GM18870 (cell line): ENCODE data around the gene CTCFL.

ENCODE experiments used
- ATAC-seq: cut with Tn5 transposase; IDR thresholded peaks from one replicate; pipeline ENCODE4 v1.9.1; 2021; ENCODE audit warnings: moderate library complexity; ENCODE audit not compliant: unreplicated experiment

CTCFL gene

GRCh38 chr20:57469418-57470211 is 55.3 kb downstream of the CTCFL start:
- no peak for ATAC-seq

- ATAC-seq: no peak
Observed at GRCh38 chr20:57468523-57469417, 56.2 kb downstream of the CTCFL start.

GRCh38 chr20:57467742-57468141 is 57.2 kb downstream of the CTCFL start:
- no peak for ATAC-seq

GRCh38 chr20:57465943-57466342 is 59.0 kb downstream of the CTCFL start:
- ATAC-seq: no peak

GRCh38 chr20:57465486-57465885 is 59.5 kb downstream of the CTCFL start:
- no peak for ATAC-seq

GRCh38 chr20:57464642-57465211 is 60.2 kb downstream of the CTCFL start:
- ATAC-seq: no peak

- no peak for ATAC-seq
Observed at GRCh38 chr20:57462781-57463180, 62.2 kb downstream of the CTCFL start.

- ATAC-seq: no peak
Observed at GRCh38 chr20:57461726-57462125, 63.2 kb downstream of the CTCFL start.

GRCh38 chr20:57460781-57461465 is 64.0 kb downstream of the CTCFL start:
- ATAC-seq: no peak

GRCh38 chr20:57459897-57460296 is 65.0 kb downstream of the CTCFL start:
- no peak for ATAC-seq

GRCh38 chr20:57459278-57459677 is 65.7 kb downstream of the CTCFL start:
- ATAC-seq: no peak

GRCh38 chr20:57458400-57459160 is 66.4 kb downstream of the CTCFL start:
- ATAC-seq: no peak

- no peak for ATAC-seq
Observed at GRCh38 chr20:57457243-57458095, 67.5 kb downstream of the CTCFL start.

- ATAC-seq: no peak
Observed at GRCh38 chr20:57456116-57456515, 68.8 kb downstream of the CTCFL start.

- no peak for ATAC-seq
Observed at GRCh38 chr20:57455386-57455785, 69.6 kb downstream of the CTCFL start.

GRCh38 chr20:57451795-57452661 is 72.9 kb downstream of the CTCFL start:
- ATAC-seq: no peak

GRCh38 chr20:57451431-57451794 is 73.5 kb downstream of the CTCFL start:
- no peak for ATAC-seq

GRCh38 chr20:57450931-57451330 is 74.0 kb downstream of the CTCFL start:
- peak; percentile 19 for ATAC-seq

GRCh38 chr20:57450419-57450818 is 74.5 kb downstream of the CTCFL start:
- ATAC-seq: peak; percentile 53
